K562 (cell line): ENCODE results near the gene SDCBP2. TPM values are rescaled to one million over a fixed set of nuclear protein-coding genes. Genes with fewer than 3 reads are reported as not detected.

ENCODE experiments used
- ATAC-seq: fragments of 200-7000 bp; cut with Tn5 transposase; 3 replicates; pipeline ENCODE4 v1.9.1; 2020; ENCODE audit warnings: moderate library complexity
- BruUV-seq: library from RNA; stranded (reverse); fragments of 400-500 nt; replicated peaks from 2 replicates; lab custom pipeline; 2021; lab: Mats Ljungman, UMichigan
- CTCF ChIA-PET: fragments of 300-600 bp; formaldehyde crosslinking; extraction: SDS; loops from one replicate; lab custom pipeline; 2021; ENCODE audit warnings: low intra/inter-chr PET ratio; lab: Yijun Ruan, JAX
- POLR2A ChIA-PET: fragments of 300-600, 350-650 bp; sonication (Branson Sonifier 250); formaldehyde crosslinking; extraction: SDS; loops from one replicate; lab custom pipeline; 2021; ENCODE audit warnings: antibody characterized with exemption, inconsistent platforms; lab: Yijun Ruan, JAX
- DNase-seq, 4 experiments: peaks; one replicate each; pipeline versions ENCODE4 v3.0.0 to v3.0.0-alpha.2; 2011 to 2018; ENCODE audit warnings: low spot score in 3 of 4, mixed read lengths in 3 of 4; ENCODE audit errors: extremely low read depth in 1 of 4
- FAIRE-seq: peaks from 2 replicates; lab custom pipeline; 2011; peaks lifted over from hg19 to GRCh38; lab: Jason Lieb, UNC
- H2AFZ ChIP-seq: 2 replicates; pipeline ENCODE4 v1.6.0; 2011; ENCODE audit warnings: low read depth, low read length, control low read depth, inconsistent platforms
- H3K27ac ChIP-seq: fragments of 200-600 bp; 3 replicates; pipeline ENCODE4 v1.8.0; 2011; ENCODE audit warnings: low read depth, mild to moderate bottlenecking, control low read depth, inconsistent platforms, low read length, moderate library complexity, mixed read lengths; ENCODE audit errors: extremely low read depth
- H3K27me3 ChIP-seq, 2 experiments: fragments of 300-600 bp in 1 of 2; 2 replicates in 1 of 2; 3 replicates in 1 of 2; pipeline versions ENCODE4 v1.6.0 to v1.8.0; 2011; ENCODE audit warnings: inconsistent platforms in 2 of 2, low read length in 2 of 2, mild to moderate bottlenecking in 1 of 2, mixed read lengths in 1 of 2, moderate library complexity in 1 of 2; ENCODE audit not compliant: control insufficient read depth in 2 of 2, insufficient read depth in 2 of 2
- H3K36me3 ChIP-seq: fragments of 300-600 bp; 3 replicates; pipeline ENCODE4 v1.8.0; 2011; ENCODE audit warnings: mild to moderate bottlenecking, low read length, inconsistent platforms; ENCODE audit not compliant: control insufficient read depth, insufficient read depth
- H3K4me1 ChIP-seq, 2 experiments: fragments of 200-600 bp in 1 of 2; replicated peaks in 1 of 2; 2 replicates in 1 of 2; 3 replicates in 1 of 2; pipeline versions ENCODE4 v1.5.1 to v1.8.0; 2011; ENCODE audit warnings: inconsistent platforms in 2 of 2, low read length in 2 of 2, mild to moderate bottlenecking in 1 of 2, mixed read lengths in 1 of 2, moderate library complexity in 1 of 2; ENCODE audit not compliant: control insufficient read depth in 2 of 2, insufficient read depth in 2 of 2
- H3K4me2 ChIP-seq: 2 replicates; pipeline ENCODE4 v1.6.1; 2011; ENCODE audit warnings: low read length, control low read depth, inconsistent platforms, mixed read lengths; ENCODE audit not compliant: insufficient read depth
- H3K4me3 ChIP-seq: fragments of 200-600 bp; sonication (generic), shearing (Covaris generic); 2 replicates; pipeline ENCODE4 v1.5.1; 2016; ENCODE audit warnings: control low read depth, inconsistent platforms
- H3K79me2 ChIP-seq: fragments of 200-600 bp; 3 replicates; pipeline ENCODE4 v1.8.0; 2011; ENCODE audit warnings: low read length, inconsistent platforms; ENCODE audit not compliant: control insufficient read depth, insufficient read depth
- H3K9ac ChIP-seq, 2 experiments: 2 replicates each; pipeline versions ENCODE4 v1.6.0 to v1.6.1; 2011; ENCODE audit warnings: low read depth in 2 of 2, low read length in 2 of 2, control low read depth in 1 of 2, inconsistent platforms in 1 of 2, mild to moderate bottlenecking in 1 of 2, mixed read lengths in 1 of 2; ENCODE audit not compliant: insufficient read depth in 1 of 2
- H3K9me1 ChIP-seq: one replicate; pipeline ENCODE4 v1.6.0; 2011; ENCODE audit warnings: inconsistent platforms, mild to moderate bottlenecking, low read length, moderate library complexity; ENCODE audit not compliant: control insufficient read depth, insufficient read depth
- H3K9me3 ChIP-seq: replicated peaks from 2 replicates; pipeline ENCODE4 v1.5.1; 2011; ENCODE audit warnings: low read depth, low read length, inconsistent platforms; ENCODE audit not compliant: control insufficient read depth, insufficient read depth
- H4K20me1 ChIP-seq: replicated peaks from 2 replicates; pipeline ENCODE4 v1.6.1; 2011; ENCODE audit warnings: low read length, inconsistent platforms, mixed read lengths; ENCODE audit not compliant: control insufficient read depth, insufficient read depth
- CHCHD3 ChIP-seq: fragments of 250-450 bp; sonication (Bioruptor Pico); IDR thresholded peaks from 2 replicates; pipeline ENCODE4 v2.1.2; 2022; ENCODE audit warnings: mild to moderate bottlenecking
- HDAC6 ChIP-seq: IDR thresholded peaks from 2 replicates; pipeline ENCODE4 v1.6.1; 2012; ENCODE audit warnings: low read depth, mild to moderate bottlenecking, control low read depth, inconsistent platforms, low read length, moderate library complexity
- JUN ChIP-seq, 2 experiments: sonication (generic) in 1 of 2; formaldehyde crosslinking in 1 of 2; IDR thresholded peaks; 2 replicates each; pipeline versions ENCODE4 v1.6.1 to v1.8.0; 2012 to 2022; ENCODE audit warnings: borderline replicate concordance in 2 of 2, mild to moderate bottlenecking in 2 of 2, improper control_type of control experiment in 1 of 2, low read depth in 1 of 2, low read length in 1 of 2, missing genetic modification reagents in 1 of 2
- MAFG ChIP-seq: fragments of 450-650 bp; conservative IDR thresholded peaks from 2 replicates; pipeline ENCODE4 v1.6.1; 2016; ENCODE audit warnings: missing genetic modification characterization, missing compliant biosample characterization
- MTA3 ChIP-seq: fragments of 450-650 bp; formaldehyde crosslinking; IDR thresholded peaks from 2 replicates; pipeline ENCODE4 v1.6.1; 2017; ENCODE audit warnings: mild to moderate bottlenecking, borderline replicate concordance
- NR4A1 ChIP-seq, 2 experiments: fragments of 250-450 bp in 1 of 2; fragments of 450-650 bp in 1 of 2; sonication (Bioruptor Pico) in 1 of 2; IDR thresholded peaks; 2 replicates each; pipeline versions ENCODE4 v1.4.0 to v1.6.1; 2016 to 2020; ENCODE audit warnings: mild to moderate bottlenecking in 2 of 2, missing compliant biosample characterization in 1 of 2, missing genetic modification characterization in 1 of 2, moderate library complexity in 1 of 2
- PHB2 ChIP-seq: fragments of 450-650 bp; IDR thresholded peaks from 2 replicates; pipeline ENCODE4 v1.6.1; 2017; ENCODE audit warnings: low read depth
- RBM17 ChIP-seq: fragments of 200-400 bp; formaldehyde crosslinking; IDR thresholded peaks from 2 replicates; pipeline ENCODE4 v1.6.1; 2017; ENCODE audit warnings: low read depth, mild to moderate bottlenecking, low read length, borderline replicate concordance
- ZNF212 ChIP-seq: fragments of 450-650 bp; formaldehyde crosslinking; IDR thresholded peaks from 2 replicates; pipeline ENCODE4 v1.4.0; 2020; ENCODE audit warnings: mild to moderate bottlenecking
- ZNF707 ChIP-seq: fragments of 250-450 bp; sonication (Bioruptor Pico); conservative IDR thresholded peaks from 2 replicates; pipeline ENCODE4 v1.8.0; 2022; ENCODE audit warnings: inconsistent platforms, mild to moderate bottlenecking, moderate library complexity
- WGBS: fragments of 100-300 bp; shearing (Covaris generic); methylation state at CpG from one replicate; pipeline ENCODE4 v1.1.6; 2016; ENCODE audit warnings: low coverage, mixed read lengths; ENCODE audit not compliant: insufficient coverage; ENCODE audit errors: missing lambda C conversion rate; 5-methylcytosine and 5-hydroxymethylcytosine counted together
- in situ Hi-C: fragments of 300-500 bp; cut with MboI; formaldehyde crosslinking; loops from 4 replicates; pipeline ENCODE4 v1.15.0; 2018; ENCODE audit warnings: inconsistent platforms, mixed read lengths
- intact Hi-C: fragments of 100-400 bp; cut with micrococcal nuclease; formaldehyde crosslinking; loops from 2 replicates; pipeline ENCODE4 v1.14.2; 2022
- polyA plus RNA-seq, 8 experiments: library from polyadenylated mRNA; depleted of rRNA in 4 of 8; stranded (reverse) in 5 of 8; unstranded in 3 of 8; fragments of >200 nt; fragmentation: Nextera tagmentation in 2 of 8; fragmentation: Illumina TruSeq in 1 of 8; extraction: Ambion mirVana in 2 of 8; extraction: Trizol in 1 of 8; gene quantifications; 2 replicates each; pipeline versions ENCODE4 v1.2.1 to v1.2.3, GENCODE V29; 2011 to 2014; ENCODE audit warnings: inconsistent platforms in 1 of 8, missing spikeins in 1 of 8
- total RNA-seq, 7 experiments: library from RNA; depleted of rRNA in 6 of 7; stranded (reverse); fragments of >200 nt in 6 of 7; fragmentation: Illumina TruSeq in 2 of 7; extraction: Trizol in 2 of 7; gene quantifications; 2 replicates each; pipeline versions ENCODE4 v1.2.1 to v1.2.3, GENCODE V29; 2011 to 2021; ENCODE audit warnings: low replicate concordance in 1 of 7
- TF ChIP-seq, protein P1 (sequence below): fragments of 450-650 bp; formaldehyde crosslinking; IDR thresholded peaks from 2 replicates; pipeline ENCODE4 v1.4.0; 2020; ENCODE audit warnings: mild to moderate bottlenecking, mixed read lengths
- TF ChIP-seq, protein P2 (sequence below): fragments of 450-650 bp; formaldehyde crosslinking; IDR thresholded peaks from 2 replicates; pipeline ENCODE4 v1.4.0; 2020; ENCODE audit warnings: mild to moderate bottlenecking, moderate library complexity
- TF ChIP-seq, protein P3 (sequence below): sonication (generic); formaldehyde crosslinking; IDR thresholded peaks from 2 replicates; pipeline ENCODE4 v1.5.0; 2020; ENCODE audit warnings: missing genetic modification reagents
- TF ChIP-seq, protein P4 (sequence below): fragments of 250-450 bp; sonication (Bioruptor Pico); IDR thresholded peaks from 2 replicates; pipeline ENCODE4 v1.9.0; 2021; ENCODE audit warnings: mild to moderate bottlenecking
- TF ChIP-seq, protein P5 (sequence below): fragments of 250-450 bp; sonication (Bioruptor Pico); IDR thresholded peaks from 2 replicates; pipeline ENCODE4 v1.9.0; 2021; ENCODE audit warnings: mild to moderate bottlenecking, inconsistent platforms

The SDCBP2 gene
- total and polyA plus RNA-seq, 9 of the 15 experiments (the other 6 are each of a cell fraction or from before 2014, with no cell fraction given) = 0.06 to 1.2 (median 0.80) TPM

DNA sequence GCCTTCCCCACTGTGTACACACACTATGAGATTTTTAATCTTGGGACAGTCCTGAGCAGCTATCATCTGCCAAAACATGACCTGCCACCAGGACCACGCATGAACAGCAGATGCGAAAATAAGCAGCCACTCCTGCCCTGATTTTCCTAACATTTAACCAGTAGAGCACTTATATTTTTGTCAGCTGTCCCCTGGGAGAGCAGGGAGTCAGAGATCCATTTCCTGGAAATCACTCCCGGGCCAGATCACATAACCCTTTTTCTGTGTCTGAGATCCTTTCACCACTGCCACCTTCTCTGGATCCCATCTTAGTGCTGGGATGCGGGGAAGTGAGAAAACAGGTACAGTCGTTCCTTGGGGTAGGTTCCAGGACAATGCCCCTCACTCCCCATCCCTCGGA, 5.7 kb downstream of the SDCBP2 start:
- Histone ChIP-seq H3K36me3 (peaks cover 5% of the 10 kb centered on the region; the same call in 1 of the 3 replicates), H2AFZ (no peak overlapping the region), H3K4me2 (no peak overlapping the region), H3K27me3 (no peaks in the 10 kb centered on the region), H3K9ac (no peak overlapping the region), H4K20me1 (peaks cover 7% of the 10 kb centered on the region; the same call in 1 of the 2 replicates), H3K4me1 (peaks cover 16 to 25% of the 10 kb centered on the region in 2 experiments; a peak in 4 of 5 replicates), H3K27ac (no peak overlapping the region), H3K9me3 (no peaks in the 10 kb centered on the region), H3K4me3 (no peak overlapping the region), H3K9me1 (no peaks in the 10 kb centered on the region), H3K79me2 (peaks cover 30% of the 10 kb centered on the region)
- CTCF ChIA-PET = no interaction called here
- DNase-seq (no peak), FAIRE-seq (no peak), ATAC-seq (no peak)
- intact Hi-C loops (loop anchor here (10.0 kb wide), 1 partner anchor 142 kb away; the partner anchor contains the start of gene NSFL1C), in situ Hi-C loops (no loop called here)
- BruUV-seq = no TSS peak
- 65% methylated on average over 6 of the region's 6 CpGs for WGBS
- POLR2A ChIA-PET = interaction anchor here (0.8 kb wide), 1 partner anchor 13 kb away, joined by 3 read pairs; no protein-coding TSS in a partner anchor
- TF ChIP-seq, protein P1, sequence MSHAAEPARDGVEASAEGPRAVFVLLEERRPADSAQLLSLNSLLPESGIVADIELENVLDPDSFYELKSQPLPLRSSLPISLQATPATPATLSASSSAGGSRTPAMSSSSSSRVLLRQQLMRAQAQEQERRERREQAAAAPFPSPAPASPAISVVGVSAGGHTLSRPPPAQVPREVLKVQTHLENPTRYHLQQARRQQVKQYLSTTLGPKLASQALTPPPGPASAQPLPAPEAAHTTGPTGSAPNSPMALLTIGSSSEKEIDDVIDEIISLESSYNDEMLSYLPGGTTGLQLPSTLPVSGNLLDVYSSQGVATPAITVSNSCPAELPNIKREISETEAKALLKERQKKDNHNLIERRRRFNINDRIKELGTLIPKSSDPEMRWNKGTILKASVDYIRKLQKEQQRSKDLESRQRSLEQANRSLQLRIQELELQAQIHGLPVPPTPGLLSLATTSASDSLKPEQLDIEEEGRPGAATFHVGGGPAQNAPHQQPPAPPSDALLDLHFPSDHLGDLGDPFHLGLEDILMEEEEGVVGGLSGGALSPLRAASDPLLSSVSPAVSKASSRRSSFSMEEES = no peak
- TF ChIP-seq ZNF212 (CRISPR knock-in tag) (no peak), RBM17 (no peak), NR4A1 (CRISPR knock-in tag; IDR thresholded peaks at IDR 0.05) (no peak), NR4A1 (tag; IDR thresholded peaks at IDR 0.05) (no peak), HDAC6 (no peak), JUN (IDR thresholded peaks at IDR 0.05; ENCODE audit: borderline replicate concordance, low read depth, low read length) (no peak), JUN (CRISPR knock-in tag; IDR thresholded peaks at IDR 0.05; ENCODE audit: borderline replicate concordance) (no peak), PHB2 (no peak), MTA3 (no peak), CHCHD3 (CRISPR knock-in tag) (no peak), ZNF707 (CRISPR knock-in tag) (no peak), MAFG (tag) (no peak)
- TF ChIP-seq, protein P2, sequence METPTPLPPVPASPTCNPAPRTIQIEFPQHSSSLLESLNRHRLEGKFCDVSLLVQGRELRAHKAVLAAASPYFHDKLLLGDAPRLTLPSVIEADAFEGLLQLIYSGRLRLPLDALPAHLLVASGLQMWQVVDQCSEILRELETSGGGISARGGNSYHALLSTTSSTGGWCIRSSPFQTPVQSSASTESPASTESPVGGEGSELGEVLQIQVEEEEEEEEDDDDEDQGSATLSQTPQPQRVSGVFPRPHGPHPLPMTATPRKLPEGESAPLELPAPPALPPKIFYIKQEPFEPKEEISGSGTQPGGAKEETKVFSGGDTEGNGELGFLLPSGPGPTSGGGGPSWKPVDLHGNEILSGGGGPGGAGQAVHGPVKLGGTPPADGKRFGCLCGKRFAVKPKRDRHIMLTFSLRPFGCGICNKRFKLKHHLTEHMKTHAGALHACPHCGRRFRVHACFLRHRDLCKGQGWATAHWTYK (CRISPR knock-in tag) = no peak
- TF ChIP-seq, protein P3, sequence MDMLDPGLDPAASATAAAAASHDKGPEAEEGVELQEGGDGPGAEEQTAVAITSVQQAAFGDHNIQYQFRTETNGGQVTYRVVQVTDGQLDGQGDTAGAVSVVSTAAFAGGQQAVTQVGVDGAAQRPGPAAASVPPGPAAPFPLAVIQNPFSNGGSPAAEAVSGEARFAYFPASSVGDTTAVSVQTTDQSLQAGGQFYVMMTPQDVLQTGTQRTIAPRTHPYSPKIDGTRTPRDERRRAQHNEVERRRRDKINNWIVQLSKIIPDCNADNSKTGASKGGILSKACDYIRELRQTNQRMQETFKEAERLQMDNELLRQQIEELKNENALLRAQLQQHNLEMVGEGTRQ (CRISPR knock-in tag) = no peak
- TF ChIP-seq, protein P4, sequence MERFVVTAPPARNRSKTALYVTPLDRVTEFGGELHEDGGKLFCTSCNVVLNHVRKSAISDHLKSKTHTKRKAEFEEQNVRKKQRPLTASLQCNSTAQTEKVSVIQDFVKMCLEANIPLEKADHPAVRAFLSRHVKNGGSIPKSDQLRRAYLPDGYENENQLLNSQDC (CRISPR knock-in tag) = no peak
- TF ChIP-seq, protein P5, sequence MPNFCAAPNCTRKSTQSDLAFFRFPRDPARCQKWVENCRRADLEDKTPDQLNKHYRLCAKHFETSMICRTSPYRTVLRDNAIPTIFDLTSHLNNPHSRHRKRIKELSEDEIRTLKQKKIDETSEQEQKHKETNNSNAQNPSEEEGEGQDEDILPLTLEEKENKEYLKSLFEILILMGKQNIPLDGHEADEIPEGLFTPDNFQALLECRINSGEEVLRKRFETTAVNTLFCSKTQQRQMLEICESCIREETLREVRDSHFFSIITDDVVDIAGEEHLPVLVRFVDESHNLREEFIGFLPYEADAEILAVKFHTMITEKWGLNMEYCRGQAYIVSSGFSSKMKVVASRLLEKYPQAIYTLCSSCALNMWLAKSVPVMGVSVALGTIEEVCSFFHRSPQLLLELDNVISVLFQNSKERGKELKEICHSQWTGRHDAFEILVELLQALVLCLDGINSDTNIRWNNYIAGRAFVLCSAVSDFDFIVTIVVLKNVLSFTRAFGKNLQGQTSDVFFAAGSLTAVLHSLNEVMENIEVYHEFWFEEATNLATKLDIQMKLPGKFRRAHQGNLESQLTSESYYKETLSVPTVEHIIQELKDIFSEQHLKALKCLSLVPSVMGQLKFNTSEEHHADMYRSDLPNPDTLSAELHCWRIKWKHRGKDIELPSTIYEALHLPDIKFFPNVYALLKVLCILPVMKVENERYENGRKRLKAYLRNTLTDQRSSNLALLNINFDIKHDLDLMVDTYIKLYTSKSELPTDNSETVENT (CRISPR knock-in tag) = no peak
